GM23248 (cell line): ENCODE results near the gene P2RY8.

Source experiments
- EZH2 ChIP-seq: fragments of 200-600 bp; sonication (generic); IDR thresholded peaks from 2 replicates; pipeline ENCODE4 v1.6.1; 2018; ENCODE audit warnings: antibody characterized with exemption, mild to moderate bottlenecking; ENCODE audit not compliant: insufficient read depth, poor library complexity, severe bottlenecking
- EZH2phosphoT487 ChIP-seq: fragments of 200-600 bp; sonication (generic); IDR thresholded peaks from 2 replicates; pipeline ENCODE4 v1.6.1; 2018; ENCODE audit warnings: antibody characterized with exemption, moderate library complexity, mild to moderate bottlenecking, low read depth; ENCODE audit not compliant: insufficient read depth

- TF ChIP-seq EZH2 (no peak), EZH2phosphoT487 (no peak)
These were observed 314 bp downstream of the P2RY8 start for GRCh38 chrX:1536712-1537030.
